KBM-7 (cell line): ENCODE results near the gene DYNC1H1.
"Not testable (repeated sequence)": the region's sequence is repeated elsewhere in the genome, so short reads cannot be mapped to it uniquely, and the experiment has no call there.

ENCODE experiments used
- DNase-seq: peaks from one replicate; pipeline ENCODE4 v3.0.0-alpha.2; 2015
- in situ Hi-C: fragments of 300-500 bp; cut with MboI; formaldehyde crosslinking; loops from 2 replicates; pipeline ENCODE4 v1.14.3; 2020; ENCODE audit warnings: low sequenced_read_pairs, low pct_unique_long_range_greater_than_20kb, mixed read lengths

The DYNC1H1 gene

DNA sequence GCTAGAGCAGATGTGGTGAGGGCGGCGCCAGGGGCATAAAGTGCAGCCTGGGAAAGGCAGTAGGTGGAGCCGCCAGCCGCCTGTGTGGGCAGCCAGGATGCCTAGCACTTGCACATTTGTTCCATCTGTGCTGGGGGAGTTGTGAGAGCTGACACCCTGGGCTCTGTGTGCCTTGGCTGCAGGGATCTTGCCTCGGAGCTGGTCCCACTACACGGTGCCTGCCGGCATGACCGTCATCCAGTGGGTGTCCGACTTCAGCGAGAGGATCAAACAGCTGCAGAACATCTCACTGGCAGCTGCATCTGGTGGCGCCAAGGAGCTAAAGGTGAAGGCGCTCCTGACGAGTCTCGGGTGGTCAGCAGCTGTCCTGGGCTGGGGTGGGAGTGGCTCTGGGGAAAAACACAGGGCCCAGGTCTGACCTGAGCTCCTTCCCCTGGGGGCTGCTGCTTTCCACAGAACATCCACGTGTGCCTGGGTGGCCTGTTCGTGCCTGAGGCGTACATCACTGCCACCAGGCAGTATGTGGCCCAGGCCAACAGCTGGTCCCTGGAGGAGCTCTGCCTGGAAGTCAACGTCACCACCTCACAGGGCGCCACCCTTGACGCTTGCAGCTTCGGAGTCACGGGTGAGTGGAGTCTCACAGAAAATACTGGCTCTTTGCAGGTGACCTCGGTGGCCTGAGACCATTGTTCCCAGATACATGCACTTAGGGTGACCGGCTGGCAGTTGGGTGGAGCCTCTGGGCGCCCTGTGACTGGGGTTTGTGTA lies 85.1 kb downstream of the DYNC1H1 start:
- in situ Hi-C loops = no loop called here
- DNase-seq = no peak

DNA sequence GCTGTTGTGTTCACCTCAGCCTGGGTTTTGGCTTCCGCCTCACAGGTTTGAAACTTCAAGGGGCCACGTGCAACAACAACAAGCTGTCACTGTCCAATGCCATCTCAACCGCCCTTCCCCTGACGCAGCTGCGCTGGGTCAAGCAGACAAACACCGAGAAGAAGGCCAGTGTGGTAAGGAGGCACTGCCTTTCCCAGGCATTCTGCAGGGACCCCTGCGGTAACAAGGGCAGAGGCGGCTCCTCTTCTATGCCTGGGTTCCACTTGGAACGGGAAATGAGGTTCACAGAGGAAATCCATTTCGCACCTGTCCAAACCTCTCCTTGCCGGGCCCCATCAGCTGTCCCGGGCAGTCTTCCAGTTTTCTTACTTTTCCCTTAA lies 85.6 kb downstream of the DYNC1H1 start:
- in situ Hi-C loops = no loop called here
- DNase-seq = no peak

GRCh38 chr14:102050625-102051024 lies 86.3 kb downstream of the DYNC1H1 start:
- in situ Hi-C loops = no loop called here

DNA sequence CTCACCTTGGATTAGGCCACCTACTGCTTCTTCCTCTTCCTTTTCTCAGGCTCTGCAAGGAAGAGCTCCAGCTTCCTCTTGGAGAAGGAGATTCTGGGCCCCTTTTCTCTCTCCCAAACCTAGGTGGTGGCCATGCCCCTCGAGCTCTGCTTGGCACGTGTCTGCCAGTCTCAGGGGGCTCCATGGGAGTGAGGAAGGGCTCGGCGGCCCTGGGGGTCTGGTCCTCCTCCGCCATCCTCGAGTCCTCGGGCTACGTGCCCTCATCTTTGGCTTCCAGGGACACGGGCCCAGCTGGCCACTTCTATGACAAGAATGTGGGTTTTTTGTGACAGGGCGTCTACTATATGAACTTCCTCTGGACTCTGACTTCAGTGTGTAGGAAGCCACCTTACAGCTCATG lies 88.1 kb downstream of the DYNC1H1 start:
- DNase-seq = no peak
- in situ Hi-C loops = no loop called here

More at GRCh38 chr14:102050625-102051024, 86.3 kb downstream of the DYNC1H1 start:
- DNase-seq = no peak

DNA sequence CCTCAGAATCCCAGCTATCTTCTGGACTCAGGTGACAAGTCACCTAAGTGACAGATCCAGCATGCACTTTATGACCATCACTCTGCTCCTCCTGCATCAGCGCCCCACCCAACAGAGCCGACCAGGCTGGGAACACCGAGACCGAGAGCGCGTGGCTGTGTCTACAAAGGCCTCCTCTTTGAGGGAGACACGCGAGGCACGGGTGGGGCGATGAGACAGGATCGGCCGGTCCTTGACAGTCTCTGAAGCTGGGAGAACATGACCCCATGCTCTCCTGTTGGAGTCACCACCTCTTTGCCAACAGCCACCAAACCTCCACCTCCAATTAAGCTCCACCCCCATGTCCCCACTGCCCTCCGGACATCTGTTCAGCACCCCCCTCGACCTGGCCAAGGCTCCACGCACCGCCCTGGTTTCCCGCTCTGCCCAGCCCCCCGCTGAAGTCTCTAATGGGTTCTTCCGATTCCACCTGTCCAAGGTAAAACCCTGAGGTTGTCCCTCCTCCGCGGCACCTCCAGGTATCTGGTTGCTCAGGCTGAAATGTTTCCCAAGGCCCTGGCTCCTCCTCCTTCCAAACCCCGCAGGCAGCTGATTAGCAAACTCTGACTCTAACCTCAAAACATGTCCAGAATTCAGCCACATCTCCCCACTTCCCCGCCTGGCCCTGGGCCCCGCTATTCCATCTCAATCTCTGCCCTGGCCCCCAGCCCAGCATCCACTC lies 91.0 kb downstream of the DYNC1H1 start:
- in situ Hi-C loops = no loop called here

GRCh38 chr14:102056694-102057442 lies 92.5 kb downstream of the DYNC1H1 start:
- DNase-seq = no peak
- in situ Hi-C loops = no loop called here

More for the DNA sequence above, 91.0 kb downstream of the DYNC1H1 start:
- DNase-seq = no peak

DNA sequence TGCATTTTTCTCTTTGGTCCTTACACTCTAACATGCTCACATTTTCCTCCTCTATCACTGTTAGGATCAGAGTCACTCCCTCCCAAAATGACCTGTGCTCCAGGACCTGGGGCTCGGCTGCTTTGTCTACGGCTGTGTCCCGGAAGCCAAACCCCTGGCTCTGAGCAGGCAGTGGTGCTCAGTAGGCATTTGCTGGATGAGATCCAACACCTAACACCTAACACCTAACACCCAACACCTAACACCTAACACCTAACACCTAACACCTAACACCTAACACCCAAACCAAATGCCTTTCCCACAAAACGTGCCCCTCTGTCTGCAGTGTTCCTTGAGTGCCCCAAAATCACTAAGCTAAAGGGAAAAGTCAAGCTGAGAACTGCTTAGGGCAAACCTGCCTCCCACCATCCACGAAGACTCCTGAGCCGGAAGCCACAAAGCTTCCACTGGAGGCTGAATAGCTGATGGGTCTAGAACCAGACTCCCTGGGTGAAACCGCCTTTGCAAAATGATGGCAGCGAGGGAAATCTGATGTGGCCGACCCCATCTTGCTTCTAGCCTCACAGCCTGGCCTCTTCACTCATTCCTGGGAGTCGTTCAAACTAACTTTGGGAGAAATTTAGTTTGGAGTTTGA lies 93.2 kb downstream of the DYNC1H1 start:
- DNase-seq = no peak
- in situ Hi-C loops = no loop called here

DNA sequence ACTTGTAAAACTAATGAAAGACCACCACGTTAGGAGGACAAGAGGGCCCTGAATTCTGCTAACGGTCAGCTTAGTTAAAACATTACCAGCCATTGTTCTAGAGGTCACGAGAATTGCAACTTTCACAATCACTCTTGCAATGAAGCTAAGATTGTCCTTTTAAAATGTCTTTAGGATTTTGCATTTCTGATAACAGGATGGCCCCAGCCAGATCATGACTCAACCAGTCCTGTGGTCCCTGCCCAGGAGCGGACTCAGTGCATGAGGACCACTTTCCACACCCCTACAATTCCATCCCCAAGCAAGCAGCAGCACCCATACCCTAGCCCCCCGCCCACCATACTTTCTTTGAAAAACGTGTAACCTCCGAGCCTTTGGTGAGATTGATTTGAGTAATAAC lies 93.8 kb downstream of the DYNC1H1 start:
- DNase-seq = no peak
- in situ Hi-C loops = no loop called here

- in situ Hi-C loops = no loop called here
Measured at GRCh38 chr14:102058961-102059360, 94.6 kb downstream of the DYNC1H1 start.

DNA sequence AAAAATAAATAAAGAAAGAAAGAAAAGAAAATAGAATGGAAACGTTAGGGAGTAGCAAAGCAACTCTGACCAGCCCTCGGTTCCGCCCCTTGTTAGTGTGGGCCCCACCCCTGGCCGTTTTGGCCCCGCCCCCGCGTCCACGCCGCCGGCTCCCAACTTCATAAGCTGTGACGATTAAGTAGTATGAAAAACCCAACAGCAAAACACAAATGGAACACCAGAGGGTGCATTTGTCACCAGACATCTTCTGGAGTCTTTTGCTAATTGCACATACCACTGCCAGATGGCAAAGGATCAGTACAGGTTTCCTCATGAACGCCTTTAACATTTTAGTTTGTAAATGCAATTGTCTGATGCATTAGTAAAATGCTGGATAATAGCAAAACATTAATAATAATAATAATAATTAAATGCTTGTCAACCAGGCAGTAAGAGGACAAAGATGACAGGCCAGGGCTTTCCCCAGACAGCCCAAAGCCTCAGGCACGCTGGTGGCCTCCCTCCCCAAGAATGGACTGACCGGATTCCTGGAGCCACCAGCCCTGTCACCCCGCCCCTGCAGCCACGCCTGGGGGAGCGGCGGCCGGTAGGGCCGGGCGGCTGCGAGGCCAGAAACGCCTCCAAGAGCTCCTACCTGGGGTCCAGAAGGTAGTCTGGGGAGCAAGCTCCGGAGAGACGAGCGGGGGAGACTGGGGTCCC lies 98.9 kb downstream of the DYNC1H1 start:
- in situ Hi-C loops = no loop called here
- peak; percentile 84 for DNase-seq

More at GRCh38 chr14:102058961-102059360, 94.6 kb downstream of the DYNC1H1 start:
- DNase-seq = no peak

GRCh38 chr14:102063808-102064429 lies 99.5 kb downstream of the DYNC1H1 start:
- DNase-seq = no peak
- in situ Hi-C loops = no loop called here

DNA sequence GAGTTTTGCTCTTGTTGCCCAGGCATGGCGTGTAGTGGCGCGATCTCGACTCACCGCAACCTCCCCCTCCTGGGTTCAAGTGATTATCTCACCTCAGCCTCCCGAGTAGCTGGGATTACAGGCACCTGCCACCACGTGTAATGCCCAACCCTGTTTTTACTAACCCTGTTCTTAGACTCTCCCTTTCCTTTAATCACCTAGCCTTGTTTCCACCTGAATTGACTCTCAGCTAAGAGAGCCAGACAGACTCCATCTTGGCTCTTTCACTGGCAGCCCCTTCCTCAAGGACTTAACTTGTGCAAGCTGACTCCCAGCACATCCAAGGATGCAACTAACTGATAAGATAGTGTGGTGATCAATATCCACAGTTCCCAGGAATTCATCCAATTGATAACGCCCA lies 100.2 kb downstream of the DYNC1H1 start:
- DNase-seq, in situ Hi-C loops: not testable (repeated sequence)

DNA sequence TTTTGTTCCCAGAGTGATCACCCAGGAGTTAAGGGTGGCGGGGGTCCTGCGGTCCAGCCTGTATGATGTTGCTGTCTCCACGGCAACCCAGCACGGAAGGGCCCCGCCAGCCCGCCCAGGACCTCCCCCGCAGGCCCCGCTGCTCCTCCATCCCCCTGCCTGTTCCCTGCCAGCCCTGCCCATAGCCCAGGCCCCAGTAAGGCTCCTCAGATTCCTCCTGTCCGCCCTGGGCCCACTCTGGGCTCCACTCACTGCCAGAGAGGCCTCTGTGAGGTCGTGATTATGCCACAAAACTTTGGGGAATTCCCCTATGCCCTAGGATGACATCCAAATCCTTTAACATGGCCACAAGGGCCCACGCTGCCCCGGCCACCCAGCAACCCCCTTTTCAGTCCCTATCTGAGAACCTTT lies 101.7 kb downstream of the DYNC1H1 start:
- in situ Hi-C loops = no loop called here
- DNase-seq = no peak

GRCh38 chr14:102071283-102071998 lies 107.1 kb downstream of the DYNC1H1 start:
- in situ Hi-C loops = no loop called here

GRCh38 chr14:102074415-102074964 lies 110.1 kb downstream of the DYNC1H1 start:
- in situ Hi-C loops = no loop called here
- no peak for DNase-seq

More at GRCh38 chr14:102071283-102071998, 107.1 kb downstream of the DYNC1H1 start:
- DNase-seq = no peak

DNA sequence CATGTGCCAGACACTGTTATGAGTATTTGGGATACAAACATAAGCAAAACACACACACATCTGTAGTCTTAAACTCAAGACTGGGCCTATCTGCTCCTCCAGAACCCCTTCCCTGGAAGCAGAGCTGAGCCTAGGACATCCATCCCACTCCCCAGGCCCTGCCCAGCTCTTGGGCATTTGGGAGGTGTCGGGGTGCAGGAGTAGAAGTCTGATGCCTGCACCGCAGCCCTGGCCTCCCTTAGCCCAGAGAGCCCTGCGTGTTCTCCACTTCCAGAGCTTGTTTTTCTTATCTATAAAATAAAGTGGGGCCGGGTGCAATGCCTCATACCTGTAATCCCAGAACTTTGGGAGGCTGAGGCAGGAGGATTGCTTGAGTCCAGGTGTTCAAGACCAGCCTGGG lies 110.8 kb downstream of the DYNC1H1 start:
- in situ Hi-C loops = no loop called here
- no peak for DNase-seq

- DNase-seq = no peak
- in situ Hi-C loops = no loop called here
Measured at GRCh38 chr14:102077382-102077709, 113.0 kb downstream of the DYNC1H1 start.

DNA sequence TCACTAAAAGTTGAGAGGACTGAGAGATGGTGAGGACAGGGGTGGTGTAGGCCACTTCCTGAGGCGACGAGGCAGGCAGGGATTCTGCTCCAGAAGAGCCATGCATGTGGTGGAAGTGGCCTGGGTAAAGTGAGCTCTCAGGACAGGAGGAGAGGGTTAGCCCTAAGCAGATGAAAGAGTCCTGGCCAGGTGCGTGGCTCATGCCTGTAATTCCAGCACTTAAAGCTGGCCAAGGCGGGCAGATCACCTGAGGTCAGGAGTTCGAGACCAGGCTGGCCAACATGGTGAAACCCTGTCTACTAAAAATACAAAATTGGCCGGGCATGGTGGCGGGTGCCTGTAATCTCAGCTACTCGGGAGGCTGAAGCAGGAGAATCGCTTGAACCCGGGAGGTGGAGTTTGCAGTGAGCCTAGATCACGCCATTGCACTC lies 114.0 kb downstream of the DYNC1H1 start:
- in situ Hi-C loops = not testable (repeated sequence)

More for the DNA sequence above, 114.0 kb downstream of the DYNC1H1 start:
- not testable (repeated sequence) for DNase-seq
